ENCODE data around the gene NFIB. TPM values are rescaled to one million over a fixed set of nuclear protein-coding genes. Genes with fewer than 3 reads are reported as not detected.

Gene NFIB
- total and polyA plus RNA-seq, 2 of the 8 experiments (the other 6 are each of a cell fraction or from before 2014, with no cell fraction given) = 2.6 to 13.1 TPM

GRCh38 chr9:14346811-14347405 lies 33.0 kb upstream of the NFIB start:
- Histone ChIP-seq H3K79me1 (ENCODE audit: low read depth, low read length) (no peaks in the 10 kb centered on the region), H3K27me3 (replicated peaks in 1 of 4; ENCODE audit: control insufficient read depth in 3 of 4, extremely low read depth in 1 of 4, insufficient read depth in 3 of 4, low read length in 3 of 4) (peaks cover 29 to 71% (median 60%) of the 10 kb centered on the region in 4 experiments), H4K8ac (ENCODE audit: extremely low read depth, insufficient read depth, low read length) (no peak overlapping the region), H2BK12ac (ENCODE audit: low read depth, low read length) (peak overlapping the region; percentile 44), H3K9ac (replicated peaks in 1 of 4; ENCODE audit: extremely low read depth in 1 of 4, low read depth in 3 of 4, low read length in 3 of 4) (no peak overlapping the region; a peak in 1 of 7 replicates), H3K79me2 (ENCODE audit: control insufficient read depth in 1 of 2, insufficient read depth in 2 of 2, low read length in 2 of 2) (no peaks in the 10 kb centered on the region), H3K4me1 (replicated peaks in 1 of 4; ENCODE audit: control insufficient read depth in 3 of 4, insufficient read depth in 4 of 4, low read length in 3 of 4) (peaks cover 15 to 34% (median 19%) of the 10 kb centered on the region in 4 experiments), H3K23me2 (ENCODE audit: low read depth, low read length) (peaks cover 39% of the 10 kb centered on the region), H3K56ac (replicated peaks; ENCODE audit: insufficient read length, low read depth, low read length) (no peak overlapping the region), H3K9me3 (ENCODE audit: insufficient read depth in 2 of 2, low read depth in 1 of 2, low read length in 1 of 2) (no peaks in the 10 kb centered on the region), H3K36me3 (ENCODE audit: control insufficient read depth in 2 of 4, insufficient read depth in 4 of 4, low read length in 3 of 4) (no peaks in the 10 kb centered on the region), H3K14ac (ENCODE audit: insufficient read length) (no peak overlapping the region), H4K91ac (replicated peaks; ENCODE audit: insufficient read length, low read length) (peak overlapping the region; percentile 59), H3K23ac (ENCODE audit: insufficient read length) (no peak overlapping the region), H3K4me3 (ENCODE audit: extremely low read depth in 1 of 4, insufficient read depth in 2 of 4, low read depth in 3 of 4, low read length in 4 of 4) (peak overlapping the region; percentile 60 to 70 (median 64)), H2AK5ac (ENCODE audit: low read depth, low read length) (no peak overlapping the region), H3K27ac (ENCODE audit: low read depth, low read length) (no peak overlapping the region), H2AFZ (ENCODE audit: low read length) (no peak overlapping the region), H2BK120ac (replicated peaks; ENCODE audit: low read depth, low read length) (peak overlapping the region; percentile 24), H3K4ac (replicated peaks; ENCODE audit: insufficient read length, low read depth, low read length) (no peak overlapping the region), H3K4me2 (ENCODE audit: insufficient read depth in 1 of 2, low read depth in 2 of 2, low read length in 2 of 2) (peak overlapping the region; percentile 93 to 95), H4K20me1 (replicated peaks in 1 of 2; ENCODE audit: control insufficient read depth in 1 of 2, insufficient read depth in 2 of 2, low read length in 2 of 2) (no peaks in the 10 kb centered on the region), H2BK20ac (ENCODE audit: low read length) (peak overlapping the region; percentile 72; the same call in 1 of the 2 replicates), H3K18ac (ENCODE audit: extremely low read depth, low read length) (peak overlapping the region; percentile 90), H4K5ac (ENCODE audit: insufficient read length, low read depth, low read length) (no peak overlapping the region), H2BK15ac (ENCODE audit: low read length) (peak overlapping the region; percentile 95; the same call in 1 of the 2 replicates), H2BK5ac (ENCODE audit: low read depth, low read length) (peak overlapping the region; percentile 67; the same call in 1 of the 2 replicates)
- ChIA-PET POLR2A (ENCODE audit: partially characterized antibody) (interaction anchor here (0.5 to 3.3 kb wide), 7 partner anchors 28 to 1286 kb away, joined by 3 to 26 read pairs (median 12); partner anchors contain the start of gene NFIB), CTCF (ENCODE audit: partially characterized antibody) (interaction anchor here (0.6 to 1.9 kb wide), 11 partner anchors 9 to 1312 kb away, joined by 3 to 8 read pairs (median 3); no protein-coding TSS in a partner anchor)
- FAIRE-seq (no peak), DNase-seq (ENCODE audit: low read depth in 1 of 2, low spot score in 2 of 2) (peak in 1 of 2 experiments; percentile 67)
- whole genome bisulfite sequencing, 2 experiments (ENCODE audit: extremely low coverage in 1 of 2, insufficient coverage in 1 of 2, insufficient read length in 1 of 2, insufficient replicate concordance in 2 of 2, low coverage in 1 of 2, low lambda C conversion rate in 2 of 2, missing lambda C conversion rate in 1 of 2) = 1% methylated on average over 28 of the region's 37 CpGs; no CpG with 5 or more reads in 1 of the 2 experiments
- TF ChIP-seq POU5F1 (IDR thresholded peaks at IDR 0.05; ENCODE audit: low read depth, low read length) (no peak), NANOG (IDR thresholded peaks at IDR 0.05; ENCODE audit: insufficient read depth, low read depth, low read length, poor library complexity, severe bottlenecking) (peak; percentile 36), TBP (IDR thresholded peaks at IDR 0.05; ENCODE audit: low read depth, low read length) (no peak), E2F6 (IDR thresholded peaks at IDR 0.05) (peak; percentile 58), TCF12 (IDR thresholded peaks at IDR 0.05; ENCODE audit: low read depth, low read length) (no peak), BACH1 (IDR thresholded peaks at IDR 0.05; ENCODE audit: low read length) (no peak)
- TF ChIP-seq, protein P1, sequence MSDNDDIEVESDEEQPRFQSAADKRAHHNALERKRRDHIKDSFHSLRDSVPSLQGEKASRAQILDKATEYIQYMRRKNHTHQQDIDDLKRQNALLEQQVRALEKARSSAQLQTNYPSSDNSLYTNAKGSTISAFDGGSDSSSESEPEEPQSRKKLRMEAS (IDR thresholded peaks at IDR 0.05) = peak; percentile 22; the same call in 1 of the 2 replicates
- TF ChIP-seq, protein P2, sequence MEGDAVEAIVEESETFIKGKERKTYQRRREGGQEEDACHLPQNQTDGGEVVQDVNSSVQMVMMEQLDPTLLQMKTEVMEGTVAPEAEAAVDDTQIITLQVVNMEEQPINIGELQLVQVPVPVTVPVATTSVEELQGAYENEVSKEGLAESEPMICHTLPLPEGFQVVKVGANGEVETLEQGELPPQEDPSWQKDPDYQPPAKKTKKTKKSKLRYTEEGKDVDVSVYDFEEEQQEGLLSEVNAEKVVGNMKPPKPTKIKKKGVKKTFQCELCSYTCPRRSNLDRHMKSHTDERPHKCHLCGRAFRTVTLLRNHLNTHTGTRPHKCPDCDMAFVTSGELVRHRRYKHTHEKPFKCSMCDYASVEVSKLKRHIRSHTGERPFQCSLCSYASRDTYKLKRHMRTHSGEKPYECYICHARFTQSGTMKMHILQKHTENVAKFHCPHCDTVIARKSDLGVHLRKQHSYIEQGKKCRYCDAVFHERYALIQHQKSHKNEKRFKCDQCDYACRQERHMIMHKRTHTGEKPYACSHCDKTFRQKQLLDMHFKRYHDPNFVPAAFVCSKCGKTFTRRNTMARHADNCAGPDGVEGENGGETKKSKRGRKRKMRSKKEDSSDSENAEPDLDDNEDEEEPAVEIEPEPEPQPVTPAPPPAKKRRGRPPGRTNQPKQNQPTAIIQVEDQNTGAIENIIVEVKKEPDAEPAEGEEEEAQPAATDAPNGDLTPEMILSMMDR (IDR thresholded peaks at IDR 0.05; ENCODE audit: control extremely low read depth in 1 of 3, insufficient read depth in 1 of 3, low read depth in 1 of 3, low read length in 3 of 3) = no peak
